Measurements from ENCODE around the gene S100B. TPM values are rescaled to one million over a fixed set of nuclear protein-coding genes. Genes with fewer than 3 reads are reported as not detected.

S100B gene
- total RNA-seq, 4 donors from 2014 or later: 1.8 to 9.1 (median 3.4) TPM; not detected in 1

GRCh38 chr21:46570119-46570518 lies 34.8 kb downstream of the S100B start:
- H3K27ac ChIP-seq: no peak overlapping the region
- H3K4me3 ChIP-seq: no peak overlapping the region
- no peaks in the 10 kb centered on the region for H3K27me3 ChIP-seq
- no peak for TF ChIP-seq CTCF (IDR thresholded peaks at IDR 0.05)
- no peak for TF ChIP-seq POLR2A (IDR thresholded peaks at IDR 0.05)
- no peaks in the 10 kb centered on the region for H3K4me1 ChIP-seq
- peaks cover 0 to 68% (median 0%) of the 10 kb centered on the region in 3 donors for H3K36me3 ChIP-seq
- no peak for DNase-seq
- H3K9me3 ChIP-seq: no peaks in the 10 kb centered on the region

GRCh38 chr21:46569081-46569480 lies 35.8 kb downstream of the S100B start:
- H3K27me3 ChIP-seq: no peaks in the 10 kb centered on the region
- H3K4me3 ChIP-seq: no peak overlapping the region
- H3K27ac ChIP-seq: no peak overlapping the region
- TF ChIP-seq POLR2A (IDR thresholded peaks at IDR 0.05): no peak
- no peak for TF ChIP-seq CTCF (IDR thresholded peaks at IDR 0.05)
- H3K9me3 ChIP-seq: no peaks in the 10 kb centered on the region
- DNase-seq: no peak
- peaks cover 0 to 79% (median 0%) of the 10 kb centered on the region in 3 donors for H3K36me3 ChIP-seq
- H3K4me1 ChIP-seq: no peaks in the 10 kb centered on the region

GRCh38 chr21:46568562-46568961 lies 36.3 kb downstream of the S100B start:
- Histone ChIP-seq H3K36me3 (peaks cover 0 to 84% (median 0%) of the 10 kb centered on the region in 3 donors), H3K27me3 (no peaks in the 10 kb centered on the region), H3K27ac (no peak overlapping the region), H3K4me1 (no peaks in the 10 kb centered on the region), H3K9me3 (no peaks in the 10 kb centered on the region), H3K4me3 (no peak overlapping the region)
- no peak for DNase-seq
- TF ChIP-seq CTCF (IDR thresholded peaks at IDR 0.05): no peak
- TF ChIP-seq POLR2A (IDR thresholded peaks at IDR 0.05): no peak

- H3K36me3 ChIP-seq: peaks cover 0 to 89% (median 0%) of the 10 kb centered on the region in 3 donors
- no peak overlapping the region for H3K4me3 ChIP-seq
- H3K9me3 ChIP-seq: no peaks in the 10 kb centered on the region
- no peaks in the 10 kb centered on the region for H3K4me1 ChIP-seq
- H3K27me3 ChIP-seq: no peaks in the 10 kb centered on the region
- no peak for DNase-seq
- H3K27ac ChIP-seq: no peak overlapping the region
- TF ChIP-seq POLR2A (IDR thresholded peaks at IDR 0.05) (no peak), CTCF (IDR thresholded peaks at IDR 0.05) (no peak)
Observed at GRCh38 chr21:46567348-46567747, 37.5 kb downstream of the S100B start.

- Histone ChIP-seq H3K27ac (no peak overlapping the region), H3K9me3 (no peaks in the 10 kb centered on the region), H3K36me3 (peaks cover 0 to 91% (median 0%) of the 10 kb centered on the region in 3 donors), H3K27me3 (no peaks in the 10 kb centered on the region), H3K4me3 (no peak overlapping the region), H3K4me1 (no peaks in the 10 kb centered on the region)
- no peak for TF ChIP-seq POLR2A (IDR thresholded peaks at IDR 0.05)
- no peak for TF ChIP-seq CTCF (IDR thresholded peaks at IDR 0.05)
- DNase-seq: no peak
Observed at GRCh38 chr21:46564391-46564790, 40.5 kb downstream of the S100B start.

Data from Peyer's patch (tissue), 4 donors.